GM19099 (cell line): ENCODE results near the gene ANKRD13A.
A peak's percentile ranks its signal among the peaks of the same experiment; 100 is the strongest.

Experiments
- POLR2A ChIP-seq: IDR thresholded peaks from 3 replicates; pipeline ENCODE4 v1.6.1; 2011; ENCODE audit warnings: low read depth; ENCODE audit not compliant: insufficient read length; ENCODE audit errors: extremely low read depth

Gene ANKRD13A

DNA sequence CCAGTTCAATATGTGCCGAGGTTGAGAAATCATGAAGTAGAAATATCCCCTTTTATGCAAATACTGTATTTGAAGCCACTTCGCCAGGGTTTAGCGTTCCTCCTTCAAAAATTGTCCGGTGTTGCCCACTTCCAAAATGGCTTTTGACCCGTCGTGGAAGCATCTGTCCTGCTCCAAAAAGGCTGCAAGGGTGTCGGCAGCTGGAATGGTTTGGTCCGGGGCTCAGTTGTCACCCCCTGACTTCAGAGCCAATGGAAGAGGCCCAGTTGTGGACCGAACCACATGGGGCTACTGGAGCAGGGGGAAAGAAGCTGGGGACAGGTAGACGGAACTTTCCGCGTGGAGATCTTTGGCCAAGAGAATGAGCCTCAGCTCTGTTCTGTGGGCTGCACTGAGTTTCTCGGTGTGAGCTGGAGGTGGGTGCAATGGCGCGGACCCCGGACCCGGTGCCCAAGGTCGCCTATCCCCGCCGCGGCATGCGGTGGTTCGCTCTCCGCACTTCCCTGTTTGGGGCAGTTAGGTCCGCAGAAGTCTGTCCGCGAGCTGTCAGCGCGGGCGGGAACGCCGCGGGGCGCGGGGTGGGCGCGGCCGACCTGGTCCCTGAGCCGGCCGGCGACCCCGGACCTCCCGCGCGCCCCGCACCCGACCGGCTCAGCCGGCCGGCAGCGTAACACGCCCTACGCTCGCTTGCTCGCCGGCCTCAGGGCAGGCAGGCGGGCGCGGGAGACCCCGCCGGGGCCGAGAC, at the start of gene ANKRD13A:
Gene ANKRD13A, plus strand, starts transcription at position 527 of the 745 bp plus-strand sequence. CDS start 259 bp downstream, outside the sequence.
- TF ChIP-seq POLR2A, result peak; percentile 97

DNA sequence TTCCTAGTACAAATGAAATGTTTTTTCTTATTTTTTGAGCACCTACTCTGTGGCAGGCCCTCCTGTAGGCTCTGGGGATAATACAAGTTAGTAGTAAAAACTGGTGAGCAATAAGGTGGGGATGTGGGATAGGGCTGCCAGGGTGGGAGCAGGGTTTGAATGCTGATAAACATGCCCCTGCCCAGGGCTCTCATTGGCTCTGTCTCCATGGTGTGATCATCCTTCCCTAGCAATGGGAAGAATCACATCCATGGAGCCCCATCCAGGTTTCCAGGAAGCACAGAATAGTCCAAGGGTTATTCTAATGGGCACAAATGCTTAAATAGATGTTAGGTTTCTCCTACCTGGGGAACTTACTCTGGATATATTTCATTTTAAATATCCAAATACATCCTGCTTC, 48.6 kb upstream of the ANKRD13A start:
- no peak for TF ChIP-seq POLR2A

DNA sequence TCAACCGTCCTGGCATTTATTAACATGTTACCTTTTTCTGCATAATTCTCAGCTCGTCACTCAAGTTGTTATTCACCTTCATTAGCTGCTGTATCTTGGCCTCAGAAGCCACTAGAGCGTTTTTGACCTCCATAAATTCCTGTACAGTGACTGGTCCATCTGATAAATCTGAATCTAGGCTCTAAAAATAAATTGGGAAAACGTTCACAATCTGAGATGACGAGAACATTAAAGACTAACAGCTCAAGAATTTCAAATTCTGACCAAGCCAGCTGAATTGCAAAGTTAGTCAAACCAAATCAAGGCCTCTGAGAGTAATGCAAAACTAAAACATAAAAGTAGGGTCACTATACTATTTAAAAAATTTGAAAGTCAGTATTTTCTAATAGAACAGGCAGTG, 48.1 kb upstream of the ANKRD13A start:
- TF ChIP-seq POLR2A, result no peak

- TF ChIP-seq POLR2A, result no peak
Measured at GRCh38 chr12:109951751-109952150, 47.5 kb upstream of the ANKRD13A start.

GRCh38 chr12:109952160-109952858, 46.9 kb upstream of the ANKRD13A start:
- no peak for TF ChIP-seq POLR2A

DNA sequence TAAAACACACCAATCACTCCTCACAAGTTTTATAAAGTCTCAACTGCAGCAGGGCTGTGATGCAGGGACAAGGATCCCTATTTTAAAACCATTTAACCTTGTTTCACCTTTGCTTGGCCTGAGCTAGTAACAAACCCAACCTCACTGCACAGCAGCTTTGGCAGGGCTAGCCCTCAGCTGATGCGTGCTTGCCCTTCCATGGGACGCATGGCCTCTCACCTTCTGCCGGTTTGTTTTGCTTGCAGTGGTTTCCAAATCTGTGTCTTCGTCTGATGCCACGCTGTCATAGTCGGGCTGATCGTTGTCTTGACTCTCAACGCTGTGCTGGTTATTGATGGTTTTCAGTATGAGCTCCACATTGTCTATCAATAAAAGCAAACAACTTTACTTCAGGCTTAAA, 46.4 kb upstream of the ANKRD13A start:
- TF ChIP-seq POLR2A, result no peak

DNA sequence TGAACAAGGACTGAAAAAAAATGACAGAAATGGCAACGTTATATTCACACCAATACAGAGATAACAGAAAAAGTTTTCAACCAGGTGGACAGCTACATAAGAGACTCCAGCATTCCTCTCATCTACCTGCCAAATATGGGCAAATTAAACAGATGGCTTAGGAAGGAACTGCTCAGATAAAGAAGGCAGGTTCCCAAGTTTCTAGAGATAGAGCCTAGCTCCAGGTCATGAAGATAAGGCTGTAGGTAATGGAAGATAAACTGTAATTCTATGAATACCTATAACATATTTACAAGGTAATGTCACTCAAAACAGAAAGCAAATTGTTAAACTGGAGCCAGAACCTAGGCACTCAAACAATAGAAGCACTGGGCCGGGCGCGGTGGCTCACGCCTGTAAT, 45.6 kb upstream of the ANKRD13A start:
- no peak for TF ChIP-seq POLR2A

DNA sequence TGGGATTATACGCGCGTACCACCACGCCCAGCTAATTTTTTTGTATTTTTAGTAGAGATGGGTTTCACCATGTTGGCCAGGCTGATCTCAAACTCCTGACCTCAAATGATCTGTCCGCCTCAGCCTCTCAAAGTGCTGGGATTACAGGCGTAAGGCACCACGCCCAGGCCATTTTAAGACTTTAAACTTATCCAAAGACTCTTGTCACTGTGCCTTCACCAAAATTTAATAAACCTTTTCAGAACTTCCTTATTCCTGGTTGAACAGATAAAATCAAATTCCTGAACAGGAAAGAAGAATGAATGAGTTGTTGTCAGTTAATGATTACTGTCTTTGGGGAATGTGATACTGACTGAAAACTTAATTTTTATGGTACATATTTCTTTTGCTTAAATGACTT, 40.9 kb upstream of the ANKRD13A start:
- no peak for TF ChIP-seq POLR2A

- TF ChIP-seq POLR2A, result no peak
Measured at GRCh38 chr12:109959411-109960093, 39.7 kb upstream of the ANKRD13A start.

DNA sequence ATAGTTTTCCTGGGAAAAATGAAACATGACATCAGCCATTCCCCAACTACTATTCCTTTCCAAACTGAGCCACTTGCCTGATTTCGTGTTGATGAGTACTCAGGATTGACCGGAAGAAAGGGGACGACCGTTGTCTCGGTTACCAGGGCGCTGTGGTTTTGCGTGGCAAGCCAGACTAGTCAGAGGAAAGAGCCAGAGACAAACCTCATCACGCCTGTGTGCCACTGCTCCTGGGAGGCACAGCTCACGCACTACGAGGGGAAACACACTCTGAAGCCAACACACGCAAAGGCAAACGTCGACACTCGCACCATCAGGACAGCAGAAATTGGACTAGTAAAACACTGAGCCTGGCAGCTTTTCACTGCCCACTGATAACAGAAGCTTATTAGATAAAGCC, 38.0 kb upstream of the ANKRD13A start:
- no peak for TF ChIP-seq POLR2A

GRCh38 chr12:109961612-109962011, 37.6 kb upstream of the ANKRD13A start:
- no peak for TF ChIP-seq POLR2A

DNA sequence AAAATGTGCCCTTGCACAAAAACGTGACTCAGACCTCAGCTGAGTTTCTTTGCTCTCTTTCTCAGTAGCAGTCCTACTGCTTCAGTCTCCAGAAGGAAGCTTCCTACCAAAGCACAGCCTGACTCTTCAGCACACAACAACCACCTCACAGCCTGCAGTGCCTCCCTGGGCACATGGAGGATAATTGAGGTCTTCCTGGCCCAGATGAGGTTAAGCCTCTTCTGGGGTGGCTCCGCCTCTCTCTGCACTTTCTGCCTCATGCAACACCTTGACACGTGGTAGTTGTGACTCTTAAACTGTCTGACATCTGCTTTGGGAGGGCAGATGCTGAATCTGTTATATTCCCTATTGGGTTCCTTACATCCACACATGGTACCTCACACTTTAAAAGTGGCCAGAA, 36.8 kb upstream of the ANKRD13A start:
- no peak for TF ChIP-seq POLR2A

- no peak for TF ChIP-seq POLR2A
Measured at GRCh38 chr12:109963330-109963729, 35.9 kb upstream of the ANKRD13A start.

DNA sequence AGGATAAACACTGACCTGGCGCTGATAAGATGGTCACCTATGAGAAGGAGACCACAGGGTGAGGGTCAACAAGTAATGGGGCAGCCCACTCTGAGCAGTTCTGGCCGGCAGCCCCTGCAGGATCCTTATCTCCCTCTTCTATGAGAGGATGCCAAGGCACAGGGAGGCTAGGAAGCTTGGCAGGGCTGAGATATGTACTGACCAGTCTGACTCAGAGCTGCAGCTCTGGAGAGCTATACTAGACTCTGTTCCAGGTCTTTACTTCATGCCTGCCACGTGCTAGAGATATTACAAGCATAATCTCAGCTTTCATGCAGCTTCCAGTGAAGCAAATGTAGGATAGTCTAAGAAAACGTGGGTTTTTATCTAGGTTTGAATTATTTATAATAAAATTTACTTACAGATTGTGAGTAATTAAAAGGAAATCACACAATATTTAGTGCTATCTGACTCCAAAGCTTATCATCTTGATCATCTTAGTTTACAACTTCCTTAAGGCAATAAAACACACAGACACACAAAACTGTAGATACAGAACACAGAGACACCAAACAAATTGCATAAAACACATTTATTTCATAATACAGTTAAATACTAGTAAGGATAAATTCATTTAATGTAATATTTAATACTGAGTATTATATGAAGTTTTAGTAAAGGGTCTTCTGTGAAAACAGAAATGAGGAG, 35.3 kb upstream of the ANKRD13A start:
- TF ChIP-seq POLR2A, result no peak

DNA sequence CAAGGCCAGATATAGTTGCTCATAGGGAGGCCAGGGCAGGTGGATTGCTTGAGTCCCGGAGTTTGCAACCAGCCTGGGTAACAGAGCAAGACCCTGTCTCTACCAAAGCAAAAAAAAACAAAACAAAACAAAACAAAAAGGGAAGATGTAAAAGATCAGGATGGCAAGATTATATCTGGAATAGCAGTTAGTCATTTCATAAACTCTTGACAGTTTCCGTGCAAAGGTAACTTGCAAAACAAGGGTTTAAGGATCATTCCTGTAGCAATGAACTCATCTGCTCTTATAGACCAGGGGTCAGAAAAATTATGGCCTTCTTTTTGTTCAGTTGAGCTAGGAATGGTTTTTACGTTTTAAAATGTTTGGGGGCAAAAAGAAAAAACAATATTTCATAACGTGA, 32.7 kb upstream of the ANKRD13A start:
- no peak for TF ChIP-seq POLR2A
